Upper lobe of left lung (tissue), 6 donors: ENCODE results near the gene PPP6R1. TPM values are rescaled to one million over a fixed set of nuclear protein-coding genes. Genes with fewer than 3 reads are reported as not detected.
"Not testable (repeated sequence)": the region's sequence is repeated elsewhere in the genome, so short reads cannot be mapped to it uniquely, and the experiment has no call there.

Source experiments
- ATAC-seq, 2 donors: fragments of 200-7000 bp; cut with Tn5 transposase; one replicate each; pipeline ENCODE4 v1.9.1; 2022; ENCODE audit warnings: mild to moderate bottlenecking in 2 of 2, moderate library complexity in 2 of 2; ENCODE audit not compliant: low FRiP score in 2 of 2
- DNase-seq, 2 donors: peaks; one replicate each; pipeline ENCODE4 v3.0.0-alpha.2; 2019 to 2020
- H3K27ac ChIP-seq, 4 donors: fragments of 200-600 bp; sonication (generic); one replicate each; pipeline ENCODE4 v1.5.1; 2016 to 2019
- H3K27me3 ChIP-seq, 4 donors: fragments of 200-600 bp; sonication (generic); one replicate each; pipeline ENCODE4 v1.5.1; 2017 to 2019
- H3K36me3 ChIP-seq, 4 donors: fragments of 200-600 bp; sonication (generic); one replicate each; pipeline ENCODE4 v1.5.1; 2016 to 2019
- H3K4me1 ChIP-seq, 4 donors: fragments of 200-600 bp; sonication (generic); one replicate each; pipeline ENCODE4 v1.5.1; 2018 to 2019
- H3K4me3 ChIP-seq, 4 donors: fragments of 200-600 bp; sonication (generic); one replicate each; pipeline ENCODE4 v1.5.1; 2017 to 2019; ENCODE audit warnings: mild to moderate bottlenecking in 2 of 4, moderate library complexity in 1 of 4
- H3K9me3 ChIP-seq, 4 donors: fragments of 200-600 bp; sonication (generic); one replicate each; pipeline ENCODE4 v1.5.1; 2018 to 2019
- CTCF ChIP-seq, 6 experiments: fragments of 450-650 bp in 4 of 6; fragments of 200-600 bp in 2 of 6; sonication (generic) in 2 of 6; IDR thresholded peaks; one replicate each; pipeline ENCODE4 v1.5.1; 2016 to 2019; ENCODE audit warnings: antibody characterized with exemption in 6 of 6
- EP300 ChIP-seq, 4 donors: sonication (generic); formaldehyde crosslinking; IDR thresholded peaks; one replicate each; pipeline ENCODE4 v1.5.1; 2017; ENCODE audit warnings: antibody characterized with exemption in 4 of 4, control low read depth in 2 of 4
- POLR2A ChIP-seq, 4 donors: fragments of 450-650 bp; IDR thresholded peaks; one replicate each; pipeline ENCODE4 v1.5.1; 2016 to 2017; ENCODE audit warnings: antibody characterized with exemption in 4 of 4, mild to moderate bottlenecking in 2 of 4
- POLR2AphosphoS5 ChIP-seq, 2 donors: sonication (generic); formaldehyde crosslinking; IDR thresholded peaks; one replicate each; pipeline ENCODE4 v1.5.1; 2017; ENCODE audit warnings: antibody characterized with exemption in 2 of 2
- WGBS, 2 donors: methylation state at CpG; one replicate each; pipeline ENCODE4 v1.1.5; 2017 to 2018; 5-methylcytosine and 5-hydroxymethylcytosine counted together
- total RNA-seq, 6 donors: library from RNA; depleted of rRNA in 4 of 6; stranded (reverse); fragments of >200 nt in 4 of 6; gene quantifications; one replicate each; pipeline versions ENCODE4 v1.1.0 to v1.2.1, GENCODE V29; 2016 to 2021
- donor health status: DM: no; HTN: no; CAD: no; lungs with moderate emphysema.
- donor health status: DM: no; HTN: yes; CAD: no; lungs with severe emphysema.

Gene PPP6R1
- total RNA-seq, 6 donors from 2014 or later, result 49.0 to 104 (median 76.7) TPM

GRCh38 chr19:55226788-55227187 lies 32.0 kb downstream of the PPP6R1 start:
- ATAC-seq (no peak), DNase-seq (no peak)
- Histone ChIP-seq H3K27me3 (no peaks in the 10 kb centered on the region), H3K36me3 (peaks cover 15 to 58% (median 48%) of the 10 kb centered on the region in 4 donors), H3K9me3 (no peaks in the 10 kb centered on the region), H3K27ac (no peak overlapping the region), H3K4me1 (no peaks in the 10 kb centered on the region), H3K4me3 (no peak overlapping the region)
- WGBS, 2 donors, result 87 to 88% methylated on average over 3 to 18 of the region's 18 CpGs
- no peak for TF ChIP-seq POLR2A (IDR thresholded peaks at IDR 0.05)
- TF ChIP-seq POLR2AphosphoS5 (IDR thresholded peaks at IDR 0.05), result no peak
- no peak for TF ChIP-seq CTCF (IDR thresholded peaks at IDR 0.05)
- no peak for TF ChIP-seq EP300 (IDR thresholded peaks at IDR 0.05)

- H3K4me3 ChIP-seq, result no peak overlapping the region
- no peak overlapping the region for H3K27ac ChIP-seq
- H3K4me1 ChIP-seq, result no peaks in the 10 kb centered on the region
- DNase-seq (no peak), ATAC-seq (no peak)
- no peaks in the 10 kb centered on the region for H3K9me3 ChIP-seq
- H3K36me3 ChIP-seq, result peaks cover 10 to 53% (median 43%) of the 10 kb centered on the region in 4 donors
- H3K27me3 ChIP-seq, result no peaks in the 10 kb centered on the region
- no peak for TF ChIP-seq CTCF (IDR thresholded peaks at IDR 0.05)
- TF ChIP-seq POLR2AphosphoS5 (IDR thresholded peaks at IDR 0.05), result no peak
- no peak for TF ChIP-seq POLR2A (IDR thresholded peaks at IDR 0.05)
- TF ChIP-seq EP300 (IDR thresholded peaks at IDR 0.05), result no peak
- 78 to 94% methylated on average over 8 to 9 of the region's 9 CpGs for WGBS, 2 donors
Observed at GRCh38 chr19:55226273-55226672, 32.5 kb downstream of the PPP6R1 start.

- Histone ChIP-seq H3K27ac (no peak overlapping the region), H3K27me3 (no peaks in the 10 kb centered on the region), H3K4me3 (no peak overlapping the region), H3K4me1 (no peaks in the 10 kb centered on the region), H3K36me3 (peaks cover 2 to 45% (median 35%) of the 10 kb centered on the region in 4 donors), H3K9me3 (no peaks in the 10 kb centered on the region)
- TF ChIP-seq CTCF (IDR thresholded peaks at IDR 0.05) (no peak), POLR2AphosphoS5 (IDR thresholded peaks at IDR 0.05) (no peak)
- 77 to 84% methylated on average over 7 of the region's 7 CpGs for WGBS, 2 donors
- ATAC-seq, result no peak
- DNase-seq, result no peak
Observed at GRCh38 chr19:55225415-55225958, 33.3 kb downstream of the PPP6R1 start.

- not testable (repeated sequence) for ATAC-seq, H3K4me3 ChIP-seq, DNase-seq, H3K4me1 ChIP-seq, H3K27me3 ChIP-seq, H3K27ac ChIP-seq, H3K9me3 ChIP-seq
- 51 to 79% methylated on average over 7 to 11 of the region's 11 CpGs for WGBS, 2 donors
- peaks cover 0 to 39% (median 29%) of the 10 kb centered on the region in 4 donors for H3K36me3 ChIP-seq
Observed at GRCh38 chr19:55224679-55225414, 34.0 kb downstream of the PPP6R1 start.

- Histone ChIP-seq H3K9me3 (no peaks in the 10 kb centered on the region), H3K27me3 (no peaks in the 10 kb centered on the region), H3K4me1 (no peaks in the 10 kb centered on the region), H3K27ac (no peak overlapping the region), H3K36me3 (peaks cover 0 to 32% (median 22%) of the 10 kb centered on the region in 4 donors), H3K4me3 (no peak overlapping the region)
- DNase-seq (no peak), ATAC-seq (peak in 1 of 2 donors; percentile 6)
- WGBS, 2 donors, result 77 to 82% methylated on average over 14 to 21 of the region's 26 CpGs
- TF ChIP-seq POLR2AphosphoS5 (IDR thresholded peaks at IDR 0.05), result no peak
- TF ChIP-seq EP300 (IDR thresholded peaks at IDR 0.05), result no peak
Observed at GRCh38 chr19:55224038-55224665, 34.7 kb downstream of the PPP6R1 start.
